ENCODE measurements around the gene DGKB.

The DGKB gene

DNA sequence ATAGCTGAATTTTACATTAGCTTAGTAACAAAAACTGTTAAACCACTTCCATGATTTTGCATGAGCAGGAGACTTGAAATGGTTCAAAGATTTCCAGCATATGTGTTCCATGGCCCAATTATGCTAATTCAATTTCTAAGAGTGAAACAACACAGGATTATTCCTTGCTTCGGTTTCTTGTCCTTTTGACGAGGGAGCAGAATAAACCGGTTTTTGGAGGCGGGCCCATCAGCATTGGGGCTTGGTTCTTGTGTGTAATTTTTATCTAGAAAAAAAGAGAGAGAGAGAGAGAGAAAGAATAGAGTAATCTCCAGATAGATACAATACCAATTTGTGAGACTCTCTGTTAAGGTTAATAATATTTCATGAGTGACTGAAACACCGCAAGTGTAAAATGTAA, 753.6 kb downstream of the DGKB start:
- H3K4me3 ChIP-seq (replicated peaks; ENCODE audit: low read depth, low read length), result no peak overlapping the region
- no peak for TF ChIP-seq CTCF (IDR thresholded peaks at IDR 0.05; ENCODE audit: low read depth, low read length, missing control alignments)
- no peak for DNase-seq (ENCODE audit: extremely low read depth, low read depth)

DNA sequence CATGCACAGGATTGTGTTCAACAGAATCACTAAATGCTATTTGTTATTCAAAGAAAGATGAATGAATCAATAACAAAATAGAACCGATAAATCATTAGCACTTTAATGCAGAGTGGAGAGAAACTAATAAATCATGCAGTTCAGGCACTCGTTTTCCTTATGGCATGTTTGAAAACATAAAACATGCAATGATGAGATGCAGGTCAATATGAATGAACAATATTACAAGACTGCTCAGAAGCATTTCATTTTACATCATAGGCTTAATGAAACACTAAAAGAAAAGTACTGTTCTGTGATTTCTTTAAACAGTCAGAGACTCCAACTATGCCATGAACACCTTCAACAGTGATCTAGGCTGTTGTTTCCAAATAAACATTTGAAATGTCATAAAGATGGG, 755.0 kb downstream of the DGKB start:
- no peak for DNase-seq (ENCODE audit: extremely low read depth, low read depth)
- H3K4me3 ChIP-seq (replicated peaks; ENCODE audit: low read depth, low read length), result no peak overlapping the region
- TF ChIP-seq CTCF (IDR thresholded peaks at IDR 0.05; ENCODE audit: low read depth, low read length, missing control alignments), result no peak

- no peak for DNase-seq (ENCODE audit: extremely low read depth, low read depth)
- TF ChIP-seq CTCF (IDR thresholded peaks at IDR 0.05; ENCODE audit: low read depth, low read length, missing control alignments), result no peak
- no peak overlapping the region for H3K4me3 ChIP-seq (replicated peaks; ENCODE audit: low read depth, low read length)
These were observed 758.0 kb downstream of the DGKB start for GRCh38 chr7:14144538-14144937.

DNA sequence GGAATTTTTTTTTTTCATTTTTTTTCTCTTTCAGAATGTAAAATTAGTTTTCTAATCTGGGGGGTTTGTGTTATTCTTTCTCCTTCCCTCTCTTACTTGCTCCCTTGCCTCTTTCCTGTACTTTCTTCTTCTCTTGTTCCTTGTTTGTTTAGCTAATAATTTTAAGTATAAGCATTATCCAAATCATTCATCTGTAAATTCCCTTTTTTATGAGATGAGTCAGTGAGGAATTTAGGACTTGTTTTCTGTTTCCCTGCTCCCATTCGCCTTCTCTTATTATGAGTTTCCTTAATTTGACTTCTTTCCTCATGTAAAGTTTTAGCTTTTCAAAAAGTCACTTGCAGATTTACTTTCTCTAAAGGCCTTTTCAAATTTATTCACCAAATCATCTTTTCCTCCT, 758.4 kb downstream of the DGKB start:
- no peak overlapping the region for H3K4me3 ChIP-seq (replicated peaks; ENCODE audit: low read depth, low read length)
- no peak for TF ChIP-seq CTCF (IDR thresholded peaks at IDR 0.05; ENCODE audit: low read depth, low read length, missing control alignments)
- no peak for DNase-seq (ENCODE audit: extremely low read depth, low read depth)

- no peak for DNase-seq (ENCODE audit: extremely low read depth, low read depth)
- no peak for TF ChIP-seq CTCF (IDR thresholded peaks at IDR 0.05; ENCODE audit: low read depth, low read length, missing control alignments)
- H3K4me3 ChIP-seq (replicated peaks; ENCODE audit: low read depth, low read length), result no peak overlapping the region
These were observed 764.9 kb downstream of the DGKB start for GRCh38 chr7:14137676-14138075.

DNA sequence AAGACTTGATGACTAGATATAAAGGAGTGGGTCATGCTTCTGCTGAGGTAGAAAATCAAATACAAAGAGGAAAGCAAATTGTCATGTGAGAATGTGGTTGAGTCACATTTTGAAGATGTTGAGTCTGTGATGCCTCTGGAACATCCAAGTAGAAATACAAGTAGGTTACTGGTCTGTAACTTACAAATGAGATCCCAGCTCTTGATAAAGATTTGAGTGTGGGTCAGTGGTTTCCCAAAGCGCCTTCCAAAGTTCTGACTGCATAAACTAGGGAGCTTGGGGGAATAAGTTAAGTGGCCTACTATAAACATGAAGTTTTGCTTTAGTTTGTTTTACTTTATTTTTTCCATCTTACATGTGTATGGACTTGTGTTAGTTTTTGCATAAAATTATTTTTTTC, 768.8 kb downstream of the DGKB start:
- no peak overlapping the region for H3K4me3 ChIP-seq (replicated peaks; ENCODE audit: low read depth, low read length)
- TF ChIP-seq CTCF (IDR thresholded peaks at IDR 0.05; ENCODE audit: low read depth, low read length, missing control alignments), result no peak
- DNase-seq (ENCODE audit: extremely low read depth, low read depth), result no peak

- TF ChIP-seq CTCF (IDR thresholded peaks at IDR 0.05; ENCODE audit: low read depth, low read length, missing control alignments), result no peak
- DNase-seq (ENCODE audit: extremely low read depth, low read depth), result no peak
- no peak overlapping the region for H3K4me3 ChIP-seq (replicated peaks; ENCODE audit: low read depth, low read length)
These were observed 776.6 kb downstream of the DGKB start for GRCh38 chr7:14125998-14126397.
